H1 (cell line): ENCODE measurements around the gene GRB7.

Source experiments
- ASH2L ChIP-seq: fragments of 200-600, 300-600 bp; sonication (generic); IDR thresholded peaks from one replicate; pipeline ENCODE4 v1.7.1; 2017; ENCODE audit warnings: low read length
- BACH1 ChIP-seq: IDR thresholded peaks from 2 replicates; pipeline ENCODE4 v1.6.1; 2012; ENCODE audit warnings: low read length, improper control_type of control experiment
- EP300 ChIP-seq, 2 experiments: IDR thresholded peaks; 1 replicate in 1 of 2; 2 replicates in 1 of 2; pipeline ENCODE4 v1.6.1; 2011 to 2012; ENCODE audit warnings: low read depth in 2 of 2, low read length in 2 of 2, mild to moderate bottlenecking in 2 of 2, borderline replicate concordance in 1 of 2, inconsistent platforms in 1 of 2, moderate library complexity in 1 of 2
- EZH2 ChIP-seq: fragments of 200-600 bp; sonication (generic); IDR thresholded peaks from 2 replicates; pipeline ENCODE4 v1.7.1; 2012; ENCODE audit warnings: low read depth, mild to moderate bottlenecking, moderate library complexity, low read length, inconsistent platforms; ENCODE audit not compliant: severe bottlenecking
- JUN ChIP-seq: IDR thresholded peaks from 2 replicates; pipeline ENCODE4 v1.6.1; 2011; ENCODE audit warnings: low read depth, mild to moderate bottlenecking, improper control_type of control experiment, low read length
- JUND ChIP-seq: IDR thresholded peaks from 2 replicates; pipeline ENCODE4 v1.6.1; 2011; ENCODE audit warnings: mild to moderate bottlenecking, improper control_type of control experiment, low read length
- MAFK ChIP-seq: IDR thresholded peaks from 2 replicates; pipeline ENCODE4 v1.6.1; 2012; ENCODE audit warnings: low read depth, mild to moderate bottlenecking, improper control_type of control experiment, low read length
- RFX5 ChIP-seq: IDR thresholded peaks from 2 replicates; pipeline ENCODE4 v1.6.1; 2011; ENCODE audit warnings: low read depth, low read length, improper control_type of control experiment, borderline replicate concordance
- TAF1 ChIP-seq: IDR thresholded peaks from 2 replicates; pipeline ENCODE4 v1.6.1; 2011; ENCODE audit warnings: mild to moderate bottlenecking, low read depth, low read length
- TBP ChIP-seq: IDR thresholded peaks from 2 replicates; pipeline ENCODE4 v1.6.1; 2011; ENCODE audit warnings: low read depth, low read length, improper control_type of control experiment
- ZNF274 ChIP-seq: IDR thresholded peaks from 2 replicates; pipeline ENCODE4 v1.7.0; 2012; ENCODE audit warnings: low read length, borderline replicate concordance; ENCODE audit errors: extremely low read depth
- TF ChIP-seq, protein P1 (sequence below), 3 experiments: IDR thresholded peaks; 1 replicate in 2 of 3; 2 replicates in 1 of 3; pipeline versions ENCODE4 v1.5.1 to v1.6.1; 2011; ENCODE audit warnings: low read length in 3 of 3, mild to moderate bottlenecking in 3 of 3, inconsistent platforms in 2 of 3, low read depth in 1 of 3, moderate library complexity in 1 of 3; ENCODE audit not compliant: insufficient read depth in 1 of 3; ENCODE audit errors: control extremely low read depth in 1 of 3
- TF ChIP-seq, protein P2 (sequence below): IDR thresholded peaks from 2 replicates; pipeline ENCODE4 v1.6.1; 2012; ENCODE audit warnings: inconsistent platforms

DNA sequence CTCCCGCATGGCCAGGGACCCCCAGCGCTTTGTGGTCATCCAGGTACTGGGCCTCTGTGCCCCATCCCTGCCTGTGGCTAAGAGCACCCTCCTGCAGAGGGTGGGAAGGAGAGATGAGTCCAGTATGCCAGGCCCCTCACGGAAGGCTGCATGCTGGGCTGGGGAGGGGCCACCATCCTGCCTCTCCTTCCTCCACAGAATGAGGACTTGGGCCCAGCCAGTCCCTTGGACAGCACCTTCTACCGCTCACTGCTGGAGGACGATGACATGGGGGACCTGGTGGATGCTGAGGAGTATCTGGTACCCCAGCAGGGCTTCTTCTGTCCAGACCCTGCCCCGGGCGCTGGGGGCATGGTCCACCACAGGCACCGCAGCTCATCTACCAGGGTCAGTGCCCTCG is 11.1 kb upstream of the GRB7 start:
- no peak for TF ChIP-seq JUN
- TF ChIP-seq ZNF274: no peak
- no peak for TF ChIP-seq MAFK
- TF ChIP-seq, protein P1, sequence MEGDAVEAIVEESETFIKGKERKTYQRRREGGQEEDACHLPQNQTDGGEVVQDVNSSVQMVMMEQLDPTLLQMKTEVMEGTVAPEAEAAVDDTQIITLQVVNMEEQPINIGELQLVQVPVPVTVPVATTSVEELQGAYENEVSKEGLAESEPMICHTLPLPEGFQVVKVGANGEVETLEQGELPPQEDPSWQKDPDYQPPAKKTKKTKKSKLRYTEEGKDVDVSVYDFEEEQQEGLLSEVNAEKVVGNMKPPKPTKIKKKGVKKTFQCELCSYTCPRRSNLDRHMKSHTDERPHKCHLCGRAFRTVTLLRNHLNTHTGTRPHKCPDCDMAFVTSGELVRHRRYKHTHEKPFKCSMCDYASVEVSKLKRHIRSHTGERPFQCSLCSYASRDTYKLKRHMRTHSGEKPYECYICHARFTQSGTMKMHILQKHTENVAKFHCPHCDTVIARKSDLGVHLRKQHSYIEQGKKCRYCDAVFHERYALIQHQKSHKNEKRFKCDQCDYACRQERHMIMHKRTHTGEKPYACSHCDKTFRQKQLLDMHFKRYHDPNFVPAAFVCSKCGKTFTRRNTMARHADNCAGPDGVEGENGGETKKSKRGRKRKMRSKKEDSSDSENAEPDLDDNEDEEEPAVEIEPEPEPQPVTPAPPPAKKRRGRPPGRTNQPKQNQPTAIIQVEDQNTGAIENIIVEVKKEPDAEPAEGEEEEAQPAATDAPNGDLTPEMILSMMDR (IDR thresholded peaks at IDR 0.05; ENCODE audit: control extremely low read depth in 1 of 3, insufficient read depth in 1 of 3, low read depth in 1 of 3, low read length in 3 of 3): no peak
- TF ChIP-seq EP300 (IDR thresholded peaks at IDR 0.05; ENCODE audit: borderline replicate concordance in 1 of 2, low read depth in 2 of 2, low read length in 2 of 2): no peak
- no peak for TF ChIP-seq EZH2
- no peak for TF ChIP-seq TAF1
- TF ChIP-seq JUND: no peak
- TF ChIP-seq ASH2L: no peak
- TF ChIP-seq TBP: no peak
- no peak for TF ChIP-seq RFX5
- TF ChIP-seq, protein P2, sequence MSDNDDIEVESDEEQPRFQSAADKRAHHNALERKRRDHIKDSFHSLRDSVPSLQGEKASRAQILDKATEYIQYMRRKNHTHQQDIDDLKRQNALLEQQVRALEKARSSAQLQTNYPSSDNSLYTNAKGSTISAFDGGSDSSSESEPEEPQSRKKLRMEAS: no peak
- no peak for TF ChIP-seq BACH1
